OCI-LY1 (cell line): Measurements from ENCODE around the gene AGAP1.

Experiments used
- H2AFZ ChIP-seq: fragments of 200-600 bp; sonication (generic), shearing (Covaris generic); 2 replicates; pipeline ENCODE4 v1.6.0; 2014; ENCODE audit warnings: antibody characterized with exemption, mild to moderate bottlenecking, low read length
- H3F3A ChIP-seq: fragments of 200-600 bp; sonication (generic), shearing (Covaris generic); 2 replicates; pipeline ENCODE4 v1.6.0; 2014; ENCODE audit warnings: mild to moderate bottlenecking, antibody characterized with exemption, low read length, moderate library complexity; ENCODE audit not compliant: insufficient read depth
- H3K27ac ChIP-seq: fragments of 200-600 bp; sonication (generic); 2 replicates; pipeline ENCODE4 v1.5.1; 2014; ENCODE audit warnings: low read length, mixed run types, mild to moderate bottlenecking, low read depth; ENCODE audit not compliant: poor library complexity, severe bottlenecking
- H3K27me3 ChIP-seq: fragments of 200-600 bp; sonication (generic); 2 replicates; pipeline ENCODE4 v1.6.0; 2014; ENCODE audit warnings: antibody characterized with exemption, mild to moderate bottlenecking, low read length, moderate library complexity; ENCODE audit not compliant: insufficient read depth
- H3K36me3 ChIP-seq: fragments of 200-600 bp; sonication (generic); 2 replicates; pipeline ENCODE4 v1.6.1; 2014; ENCODE audit warnings: mild to moderate bottlenecking, antibody characterized with exemption, low read length, moderate library complexity, mixed read lengths; ENCODE audit not compliant: insufficient read depth
- H3K4me1 ChIP-seq: fragments of 200-600 bp; sonication (generic); 2 replicates; pipeline ENCODE4 v1.5.1; 2014; ENCODE audit warnings: mild to moderate bottlenecking, low read length, moderate library complexity; ENCODE audit not compliant: insufficient read depth, severe bottlenecking
- H3K4me2 ChIP-seq: fragments of 200-600 bp; sonication (generic), shearing (Covaris generic); 2 replicates; pipeline ENCODE4 v1.6.1; 2014; ENCODE audit warnings: low read length
- H3K4me3 ChIP-seq: fragments of 200-600 bp; sonication (generic); 2 replicates; pipeline ENCODE4 v1.5.1; 2014; ENCODE audit warnings: low read length, low read depth, mild to moderate bottlenecking, mixed read lengths; ENCODE audit not compliant: poor library complexity, severe bottlenecking
- H3K79me2 ChIP-seq: fragments of 200-600 bp; shearing (Covaris generic); 2 replicates; pipeline ENCODE4 v1.6.1; 2016; ENCODE audit warnings: mixed run types, low read length, mixed read lengths; ENCODE audit not compliant: insufficient read depth
- H3K9ac ChIP-seq: fragments of 200-600 bp; sonication (generic), shearing (Covaris generic); 2 replicates; pipeline ENCODE4 v1.6.1; 2014; ENCODE audit warnings: mild to moderate bottlenecking, low read length, mixed read lengths
- H3K9me2 ChIP-seq: fragments of 200-600 bp; sonication (generic), shearing (Covaris generic); 2 replicates; pipeline ENCODE4 v1.6.1; 2014; ENCODE audit warnings: low read depth, mild to moderate bottlenecking, low read length, mixed read lengths
- H3K9me3 ChIP-seq: fragments of 200-600 bp; shearing (Covaris generic); 2 replicates; pipeline ENCODE4 v1.6.1; 2014; ENCODE audit warnings: low read length, mixed read lengths
- H4K20me1 ChIP-seq: fragments of 200-600 bp; sonication (generic), shearing (Covaris generic); 2 replicates; pipeline ENCODE4 v1.6.0; 2016; ENCODE audit warnings: mild to moderate bottlenecking, low read length; ENCODE audit not compliant: insufficient read depth
- EZH2 ChIP-seq: fragments of 200-600 bp; sonication (generic), shearing (Covaris generic); IDR thresholded peaks from 2 replicates; pipeline ENCODE4 v1.8.0; 2017; ENCODE audit warnings: borderline replicate concordance, mixed run types, mild to moderate bottlenecking, antibody characterized with exemption, low read length, moderate library complexity, mixed read lengths
- TF ChIP-seq, protein P1 (sequence below): fragments of 200-600 bp; sonication (generic), shearing (Covaris generic); IDR thresholded peaks from 2 replicates; pipeline ENCODE4 v1.5.1; 2017; ENCODE audit warnings: mild to moderate bottlenecking, antibody characterized with exemption, low read length, moderate library complexity, mixed read lengths

Gene AGAP1

DNA sequence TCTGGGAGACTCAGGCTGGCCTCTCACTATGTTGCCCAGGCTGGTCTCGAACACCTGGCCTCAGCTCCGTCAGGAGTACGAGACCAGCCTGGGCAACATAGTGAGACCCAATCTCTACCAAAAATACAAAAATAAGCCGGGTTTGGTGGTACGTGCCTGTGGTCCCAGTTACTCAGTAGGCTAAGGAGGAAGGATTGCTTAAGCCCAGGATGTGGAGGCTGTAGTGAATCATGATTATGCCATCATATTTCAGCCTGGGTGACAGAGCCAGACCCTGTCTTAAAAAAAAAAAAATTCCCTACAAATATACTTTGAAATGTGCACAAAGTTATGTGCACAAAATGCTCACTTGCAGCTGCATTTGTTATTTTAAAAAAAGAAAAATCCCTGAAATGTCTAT lies 26.3 kb upstream of the AGAP1 start:
- H3F3A ChIP-seq = no peaks in the 10 kb centered on the region
- no peak overlapping the region for H3K27ac ChIP-seq
- no peak overlapping the region for H3K9ac ChIP-seq
- no peaks in the 10 kb centered on the region for H3K36me3 ChIP-seq
- H3K9me2 ChIP-seq = no peaks in the 10 kb centered on the region
- H3K79me2 ChIP-seq = no peaks in the 10 kb centered on the region
- no peak overlapping the region for H3K4me2 ChIP-seq
- H3K27me3 ChIP-seq = no peaks in the 10 kb centered on the region
- no peak overlapping the region for H3K4me3 ChIP-seq
- no peaks in the 10 kb centered on the region for H4K20me1 ChIP-seq
- TF ChIP-seq, protein P1, sequence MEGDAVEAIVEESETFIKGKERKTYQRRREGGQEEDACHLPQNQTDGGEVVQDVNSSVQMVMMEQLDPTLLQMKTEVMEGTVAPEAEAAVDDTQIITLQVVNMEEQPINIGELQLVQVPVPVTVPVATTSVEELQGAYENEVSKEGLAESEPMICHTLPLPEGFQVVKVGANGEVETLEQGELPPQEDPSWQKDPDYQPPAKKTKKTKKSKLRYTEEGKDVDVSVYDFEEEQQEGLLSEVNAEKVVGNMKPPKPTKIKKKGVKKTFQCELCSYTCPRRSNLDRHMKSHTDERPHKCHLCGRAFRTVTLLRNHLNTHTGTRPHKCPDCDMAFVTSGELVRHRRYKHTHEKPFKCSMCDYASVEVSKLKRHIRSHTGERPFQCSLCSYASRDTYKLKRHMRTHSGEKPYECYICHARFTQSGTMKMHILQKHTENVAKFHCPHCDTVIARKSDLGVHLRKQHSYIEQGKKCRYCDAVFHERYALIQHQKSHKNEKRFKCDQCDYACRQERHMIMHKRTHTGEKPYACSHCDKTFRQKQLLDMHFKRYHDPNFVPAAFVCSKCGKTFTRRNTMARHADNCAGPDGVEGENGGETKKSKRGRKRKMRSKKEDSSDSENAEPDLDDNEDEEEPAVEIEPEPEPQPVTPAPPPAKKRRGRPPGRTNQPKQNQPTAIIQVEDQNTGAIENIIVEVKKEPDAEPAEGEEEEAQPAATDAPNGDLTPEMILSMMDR = no peak
- TF ChIP-seq EZH2 = no peak
- H2AFZ ChIP-seq = no peak overlapping the region
- H3K9me3 ChIP-seq = no peaks in the 10 kb centered on the region
- no peaks in the 10 kb centered on the region for H3K4me1 ChIP-seq

DNA sequence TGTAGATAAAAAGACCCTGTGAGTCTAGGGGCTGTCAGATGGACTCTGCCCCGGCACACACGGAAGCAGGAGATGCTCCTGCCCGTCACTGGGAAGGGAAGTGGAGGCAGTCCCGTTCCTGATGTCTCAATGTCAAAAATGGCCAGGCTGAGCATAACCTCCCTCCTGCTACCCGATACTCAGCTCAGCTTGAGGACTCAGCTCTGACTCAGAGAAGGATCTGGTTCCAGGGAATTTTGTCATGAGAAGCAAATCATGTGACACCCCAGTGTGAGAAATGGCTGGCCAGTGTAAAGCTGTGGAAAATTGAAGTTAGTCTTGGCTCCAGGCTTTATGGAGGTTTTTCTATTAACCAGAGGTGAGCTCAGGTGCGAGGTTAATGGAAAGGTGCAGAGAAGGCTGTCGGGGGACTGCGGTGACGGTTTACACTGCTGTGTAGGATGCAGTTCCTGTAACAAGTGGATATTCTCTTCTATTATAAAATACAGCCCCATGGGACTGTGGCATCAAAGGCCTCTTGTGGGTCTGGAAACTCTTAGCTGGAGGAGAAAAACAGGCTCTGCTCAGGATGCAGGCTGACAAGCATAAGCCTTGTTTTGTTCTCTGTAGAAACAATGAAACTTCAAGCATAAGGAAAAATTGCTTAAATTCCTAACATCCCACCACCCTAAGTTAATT lies 24.7 kb upstream of the AGAP1 start:
- Histone ChIP-seq H3K36me3 (no peaks in the 10 kb centered on the region), H3K27ac (no peak overlapping the region), H3K9me3 (no peaks in the 10 kb centered on the region), H3K4me2 (no peak overlapping the region), H3K9me2 (no peaks in the 10 kb centered on the region), H3F3A (no peaks in the 10 kb centered on the region), H3K27me3 (no peaks in the 10 kb centered on the region), H2AFZ (no peak overlapping the region), H3K4me3 (no peak overlapping the region), H3K79me2 (no peaks in the 10 kb centered on the region), H3K9ac (no peak overlapping the region), H3K4me1 (no peaks in the 10 kb centered on the region), H4K20me1 (no peaks in the 10 kb centered on the region)
- TF ChIP-seq EZH2 = no peak
- TF ChIP-seq, protein P1 = no peak

DNA sequence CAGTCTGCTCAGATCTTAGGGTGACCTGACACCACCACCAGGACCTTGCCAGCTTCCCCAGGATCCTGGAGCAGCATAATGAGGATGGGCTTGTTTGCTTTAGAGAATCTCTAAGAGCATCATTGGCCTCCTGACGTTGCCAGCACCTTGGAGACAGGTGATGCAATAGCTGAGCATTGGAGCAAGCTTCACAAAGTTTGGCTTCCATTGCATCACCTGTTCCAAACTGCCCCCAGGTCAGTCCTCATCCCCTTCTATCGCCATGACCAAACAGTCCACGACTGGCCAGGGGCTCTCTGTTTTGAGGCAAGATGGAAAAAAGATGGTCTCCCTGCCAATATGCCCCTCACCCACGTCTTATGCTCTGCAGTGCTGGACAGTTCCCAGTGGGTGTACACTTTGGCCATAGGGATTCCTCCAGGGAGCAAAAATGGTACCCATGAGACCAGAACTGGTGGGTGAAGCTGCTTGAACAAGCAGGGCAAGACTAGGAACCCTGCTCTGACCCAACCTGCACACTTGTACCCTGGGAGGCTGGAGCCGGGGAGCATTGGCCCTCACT lies 22.6 kb upstream of the AGAP1 start:
- TF ChIP-seq, protein P1 = no peak
- TF ChIP-seq EZH2 = no peak
- H3K27ac ChIP-seq = no peak overlapping the region

More for the DNA sequence above, 22.6 kb upstream of the AGAP1 start:
- H3K4me3 ChIP-seq = no peak overlapping the region
- no peaks in the 10 kb centered on the region for H4K20me1 ChIP-seq
- H3K4me1 ChIP-seq = no peaks in the 10 kb centered on the region
- H3K36me3 ChIP-seq = no peaks in the 10 kb centered on the region
- H3K9me3 ChIP-seq = no peaks in the 10 kb centered on the region
- H3K9ac ChIP-seq = no peak overlapping the region
- H3K4me2 ChIP-seq = no peak overlapping the region
- no peaks in the 10 kb centered on the region for H3K9me2 ChIP-seq
- H3K79me2 ChIP-seq = no peaks in the 10 kb centered on the region
- no peaks in the 10 kb centered on the region for H3F3A ChIP-seq
- no peaks in the 10 kb centered on the region for H3K27me3 ChIP-seq
- no peak overlapping the region for H2AFZ ChIP-seq
